H9 (cell line): ENCODE results near the gene RPS4Y2. TPM values are rescaled to one million over a fixed set of nuclear protein-coding genes. Genes with fewer than 3 reads are reported as not detected.

ENCODE experiments used
- DNase-seq: peaks from one replicate; pipeline ENCODE4 v3.0.0-alpha.2; 2017
- H2AFZ ChIP-seq: one replicate; pipeline ENCODE4 v1.6.1; 2013; ENCODE audit warnings: mild to moderate bottlenecking, low read length, control low read depth, moderate library complexity
- H2AK5ac ChIP-seq: 2 replicates; pipeline ENCODE4 v1.6.1; 2013; ENCODE audit warnings: low read length, control low read depth, mixed read lengths; ENCODE audit not compliant: insufficient read length
- H2BK120ac ChIP-seq: one replicate; pipeline ENCODE4 v1.6.1; 2013; ENCODE audit warnings: low read depth, mild to moderate bottlenecking, low read length, control low read depth, inconsistent platforms; ENCODE audit not compliant: poor library complexity, severe bottlenecking
- H2BK12ac ChIP-seq: 2 replicates; pipeline ENCODE4 v1.6.1; 2013; ENCODE audit warnings: low read length, control low read depth, mixed read lengths, low read depth; ENCODE audit not compliant: insufficient read length
- H2BK15ac ChIP-seq: 2 replicates; pipeline ENCODE4 v1.6.1; 2013; ENCODE audit warnings: low read depth, low read length, control low read depth
- H2BK20ac ChIP-seq: one replicate; pipeline ENCODE4 v1.6.1; 2013; ENCODE audit warnings: low read depth, mild to moderate bottlenecking, low read length, control low read depth, inconsistent platforms; ENCODE audit not compliant: poor library complexity, severe bottlenecking
- H2BK5ac ChIP-seq: 2 replicates; pipeline ENCODE4 v1.6.1; 2013; ENCODE audit warnings: low read length, control low read depth, mixed read lengths; ENCODE audit not compliant: insufficient read length
- H3K14ac ChIP-seq: 2 replicates; pipeline ENCODE4 v1.6.1; 2013; ENCODE audit warnings: low read length, control low read depth; ENCODE audit not compliant: insufficient read depth
- H3K18ac ChIP-seq: 2 replicates; pipeline ENCODE4 v1.6.1; 2013; ENCODE audit warnings: low read depth, mild to moderate bottlenecking, mixed read lengths, low read length, control low read depth; ENCODE audit not compliant: insufficient read length
- H3K23ac ChIP-seq: 2 replicates; pipeline ENCODE4 v1.6.1; 2013; ENCODE audit warnings: low read length, control low read depth, mixed read lengths, low read depth; ENCODE audit not compliant: insufficient read length
- H3K23me2 ChIP-seq: 2 replicates; pipeline ENCODE4 v1.6.1; 2013; ENCODE audit warnings: low read depth, mild to moderate bottlenecking, mixed read lengths, low read length, control low read depth; ENCODE audit not compliant: insufficient read length, poor library complexity, severe bottlenecking
- H3K27ac ChIP-seq: 2 replicates; pipeline ENCODE4 v1.5.1; 2013; ENCODE audit warnings: low read length, control low read depth, mixed read lengths, low read depth; ENCODE audit not compliant: insufficient read length
- H3K27me3 ChIP-seq: 2 replicates; pipeline ENCODE4 v1.6.1; 2013; ENCODE audit warnings: low read length, control low read depth, inconsistent platforms; ENCODE audit not compliant: insufficient read depth
- H3K4ac ChIP-seq: 2 replicates; pipeline ENCODE4 v1.6.1; 2013; ENCODE audit warnings: low read depth, mild to moderate bottlenecking, control low read depth, inconsistent platforms, low read length, moderate library complexity
- H3K4me1 ChIP-seq: 2 replicates; pipeline ENCODE4 v1.6.1; 2013; ENCODE audit warnings: low read length, control low read depth, inconsistent platforms; ENCODE audit not compliant: insufficient read depth
- H3K4me2 ChIP-seq: 2 replicates; pipeline ENCODE4 v1.6.1; 2013; ENCODE audit warnings: low read length, control low read depth, mixed read lengths; ENCODE audit not compliant: insufficient read length, insufficient read depth
- H3K56ac ChIP-seq: 2 replicates; pipeline ENCODE4 v1.6.1; 2013; ENCODE audit warnings: low read depth, mild to moderate bottlenecking, mixed read lengths, low read length, control low read depth; ENCODE audit not compliant: insufficient read length
- H3K79me1 ChIP-seq: 2 replicates; pipeline ENCODE4 v1.6.1; 2013; ENCODE audit warnings: low read depth, mild to moderate bottlenecking, moderate library complexity, low read length, control low read depth, inconsistent platforms; ENCODE audit not compliant: insufficient read depth, poor library complexity, severe bottlenecking
- H3K79me2 ChIP-seq: 2 replicates; pipeline ENCODE4 v1.6.1; 2013; ENCODE audit warnings: low read length, control low read depth, inconsistent platforms; ENCODE audit not compliant: insufficient read depth
- H3K9ac ChIP-seq: 2 replicates; pipeline ENCODE4 v1.6.1; 2013; ENCODE audit warnings: low read length, control low read depth, mixed read lengths; ENCODE audit not compliant: insufficient read length; ENCODE audit errors: extremely low read depth
- H3K9me3 ChIP-seq: one replicate; pipeline ENCODE4 v1.6.1; 2013; ENCODE audit warnings: low read depth, low read length, inconsistent platforms; ENCODE audit not compliant: control insufficient read depth
- H3T11ph ChIP-seq: one replicate; pipeline ENCODE4 v1.6.1; 2013; ENCODE audit warnings: mild to moderate bottlenecking, low read length, control low read depth, inconsistent platforms
- H4K20me1 ChIP-seq: one replicate; pipeline ENCODE4 v1.6.1; 2013; ENCODE audit not compliant: control insufficient read depth, insufficient read length, insufficient read depth
- H4K5ac ChIP-seq: 2 replicates; pipeline ENCODE4 v1.6.1; 2013; ENCODE audit warnings: low read depth, mild to moderate bottlenecking, mixed read lengths, low read length, control low read depth; ENCODE audit not compliant: insufficient read length
- H4K8ac ChIP-seq: replicated peaks from 2 replicates; pipeline ENCODE4 v1.6.1; 2013; ENCODE audit warnings: low read length, control low read depth, mixed read lengths, low read depth; ENCODE audit not compliant: insufficient read length
- H4K91ac ChIP-seq: 2 replicates; pipeline ENCODE4 v1.6.1; 2013; ENCODE audit warnings: low read depth, mild to moderate bottlenecking, moderate library complexity, mixed read lengths, low read length, control low read depth; ENCODE audit not compliant: insufficient read length
- H3K27ac Mint-ChIP-seq, 3 experiments: 2 replicates in 2 of 3; 3 replicates in 1 of 3; pipeline ENCODE4 v1.8.0; 2020 to 2021; ENCODE audit warnings: mixed read lengths in 3 of 3, mild to moderate bottlenecking in 1 of 3, moderate library complexity in 1 of 3
- H3K27me3 Mint-ChIP-seq: 2 replicates; pipeline ENCODE4 v1.8.0; 2021; ENCODE audit warnings: low read depth, mild to moderate bottlenecking, moderate library complexity, mixed read lengths
- H3K36me3 Mint-ChIP-seq, 3 experiments: 2 replicates in 2 of 3; 3 replicates in 1 of 3; pipeline ENCODE4 v1.8.0; 2020 to 2021; ENCODE audit warnings: low read depth in 3 of 3, mixed read lengths in 3 of 3; ENCODE audit not compliant: insufficient read depth in 1 of 3
- H3K4me1 Mint-ChIP-seq, 2 experiments: 2 replicates each; pipeline ENCODE4 v1.8.0; 2020; ENCODE audit warnings: mixed read lengths in 2 of 2
- H3K4me3 Mint-ChIP-seq, 2 experiments: 2 replicates in 1 of 2; 3 replicates in 1 of 2; pipeline ENCODE4 v1.8.0; 2020 to 2021; ENCODE audit warnings: mild to moderate bottlenecking in 2 of 2, mixed read lengths in 2 of 2, moderate library complexity in 1 of 2
- H3K9me3 Mint-ChIP-seq, 2 experiments: 2 replicates in 1 of 2; 3 replicates in 1 of 2; pipeline ENCODE4 v1.8.0; 2020; ENCODE audit warnings: mild to moderate bottlenecking in 2 of 2, mixed read lengths in 2 of 2, moderate library complexity in 1 of 2
- WGBS: extraction: QIAGEN DNeasy Blood & Tissue Kit; methylation state at CpG from one replicate; pipeline ENCODE4 v1.1.7; 2013; ENCODE audit warnings: missing lambda C conversion rate, low lambda C conversion rate, mixed read lengths; ENCODE audit not compliant: insufficient read length; ENCODE audit errors: extremely low coverage; 5-methylcytosine and 5-hydroxymethylcytosine counted together
- total RNA-seq: library from RNA; stranded (reverse); gene quantifications from 2 replicates; pipeline ENCODE4 v1.2.1, GENCODE V29; 2021
- TF ChIP-seq, protein P1 (sequence below): fragments of 200-600 bp; sonication (generic); conservative IDR thresholded peaks from 3 replicates; pipeline ENCODE4 v1.8.0; 2021; ENCODE audit warnings: antibody characterized with exemption, mild to moderate bottlenecking

Gene RPS4Y2
- total RNA-seq, 1 experiment from 2014 or later, result not detected

- no peak overlapping the region for H3K4me2 ChIP-seq
- no peak overlapping the region for H3T11ph ChIP-seq
- no peaks in the 10 kb centered on the region for H4K20me1 ChIP-seq
- no peak overlapping the region for H2BK12ac ChIP-seq
- no peak overlapping the region for H3K27ac Mint-ChIP-seq
- no peak overlapping the region for H2BK20ac ChIP-seq
- no peaks in the 10 kb centered on the region for H3K9me3 Mint-ChIP-seq
- WGBS, result no CpG with 5 or more reads among the region's 4 CpGs
- no peaks in the 10 kb centered on the region for H3K23me2 ChIP-seq
- H2BK120ac ChIP-seq, result no peak overlapping the region
- H4K5ac ChIP-seq, result no peak overlapping the region
- no peak overlapping the region for H3K14ac ChIP-seq
- H2AFZ ChIP-seq, result no peak overlapping the region
- H3K9ac ChIP-seq, result no peak overlapping the region
- H3K4ac ChIP-seq, result no peak overlapping the region
- no peak overlapping the region for H2AK5ac ChIP-seq
- no peak overlapping the region for H3K56ac ChIP-seq
- H3K27me3 Mint-ChIP-seq, result no peaks in the 10 kb centered on the region
- H3K79me1 ChIP-seq, result no peaks in the 10 kb centered on the region
- no peak overlapping the region for H2BK5ac ChIP-seq
- H3K27ac ChIP-seq, result no peak overlapping the region
- H3K4me1 ChIP-seq, result no peaks in the 10 kb centered on the region
- no peak overlapping the region for H3K18ac ChIP-seq
- no peak overlapping the region for H3K4me3 Mint-ChIP-seq
- no peaks in the 10 kb centered on the region for H3K36me3 Mint-ChIP-seq
- DNase-seq, result no peak
- H3K4me1 Mint-ChIP-seq, result no peaks in the 10 kb centered on the region
- TF ChIP-seq, protein P1, sequence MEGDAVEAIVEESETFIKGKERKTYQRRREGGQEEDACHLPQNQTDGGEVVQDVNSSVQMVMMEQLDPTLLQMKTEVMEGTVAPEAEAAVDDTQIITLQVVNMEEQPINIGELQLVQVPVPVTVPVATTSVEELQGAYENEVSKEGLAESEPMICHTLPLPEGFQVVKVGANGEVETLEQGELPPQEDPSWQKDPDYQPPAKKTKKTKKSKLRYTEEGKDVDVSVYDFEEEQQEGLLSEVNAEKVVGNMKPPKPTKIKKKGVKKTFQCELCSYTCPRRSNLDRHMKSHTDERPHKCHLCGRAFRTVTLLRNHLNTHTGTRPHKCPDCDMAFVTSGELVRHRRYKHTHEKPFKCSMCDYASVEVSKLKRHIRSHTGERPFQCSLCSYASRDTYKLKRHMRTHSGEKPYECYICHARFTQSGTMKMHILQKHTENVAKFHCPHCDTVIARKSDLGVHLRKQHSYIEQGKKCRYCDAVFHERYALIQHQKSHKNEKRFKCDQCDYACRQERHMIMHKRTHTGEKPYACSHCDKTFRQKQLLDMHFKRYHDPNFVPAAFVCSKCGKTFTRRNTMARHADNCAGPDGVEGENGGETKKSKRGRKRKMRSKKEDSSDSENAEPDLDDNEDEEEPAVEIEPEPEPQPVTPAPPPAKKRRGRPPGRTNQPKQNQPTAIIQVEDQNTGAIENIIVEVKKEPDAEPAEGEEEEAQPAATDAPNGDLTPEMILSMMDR, result no peak
- H4K91ac ChIP-seq, result no peak overlapping the region
- H3K23ac ChIP-seq, result no peak overlapping the region
- H2BK15ac ChIP-seq, result no peak overlapping the region
- no peak overlapping the region for H4K8ac ChIP-seq
- no peaks in the 10 kb centered on the region for H3K9me3 ChIP-seq
- H3K79me2 ChIP-seq, result no peaks in the 10 kb centered on the region
- no peaks in the 10 kb centered on the region for H3K27me3 ChIP-seq
Observed at GRCh38 chrY:20776104-20776503, 20.2 kb downstream of the RPS4Y2 start.
